ACC112 (cell line): ENCODE results near the gene NR1D2.

Experiments used
- H2AFZ ChIP-seq: fragments of 200-600 bp; sonication (generic); one replicate; pipeline ENCODE4 v1.6.0; 2017; ENCODE audit warnings: antibody characterized with exemption, low read length; ENCODE audit not compliant: unreplicated experiment
- H3K27ac ChIP-seq: fragments of 200-600 bp; sonication (generic); 2 replicates; pipeline ENCODE4 v1.5.1; 2014; ENCODE audit warnings: low read depth, mild to moderate bottlenecking, antibody characterized with exemption, low read length, moderate library complexity
- H3K27me3 ChIP-seq: fragments of 200-600 bp; sonication (generic); 2 replicates; pipeline ENCODE4 v1.6.1; 2014; ENCODE audit warnings: mild to moderate bottlenecking, antibody characterized with exemption, low read length, moderate library complexity, mixed read lengths; ENCODE audit not compliant: insufficient read depth
- H3K36me3 ChIP-seq: fragments of 200-600 bp; sonication (generic); 2 replicates; pipeline ENCODE4 v1.6.1; 2016; ENCODE audit warnings: mild to moderate bottlenecking, antibody characterized with exemption, low read length, moderate library complexity, mixed read lengths; ENCODE audit not compliant: insufficient read depth
- H3K4me1 ChIP-seq: fragments of 200-600 bp; sonication (generic); one replicate; pipeline ENCODE4 v1.6.1; 2016; ENCODE audit warnings: low read length, mixed read lengths; ENCODE audit not compliant: insufficient read depth, unreplicated experiment, control insufficient read depth
- H3K4me3 ChIP-seq: fragments of 200-600 bp; sonication (generic); 2 replicates; pipeline ENCODE4 v1.5.1; 2014; ENCODE audit warnings: mild to moderate bottlenecking, low read depth, low read length
- H3K79me2 ChIP-seq: fragments of 200-600 bp; sonication (generic); one replicate; pipeline ENCODE4 v1.6.0; 2016; ENCODE audit warnings: low read length; ENCODE audit not compliant: control insufficient read depth, unreplicated experiment, insufficient read depth

The NR1D2 gene

DNA sequence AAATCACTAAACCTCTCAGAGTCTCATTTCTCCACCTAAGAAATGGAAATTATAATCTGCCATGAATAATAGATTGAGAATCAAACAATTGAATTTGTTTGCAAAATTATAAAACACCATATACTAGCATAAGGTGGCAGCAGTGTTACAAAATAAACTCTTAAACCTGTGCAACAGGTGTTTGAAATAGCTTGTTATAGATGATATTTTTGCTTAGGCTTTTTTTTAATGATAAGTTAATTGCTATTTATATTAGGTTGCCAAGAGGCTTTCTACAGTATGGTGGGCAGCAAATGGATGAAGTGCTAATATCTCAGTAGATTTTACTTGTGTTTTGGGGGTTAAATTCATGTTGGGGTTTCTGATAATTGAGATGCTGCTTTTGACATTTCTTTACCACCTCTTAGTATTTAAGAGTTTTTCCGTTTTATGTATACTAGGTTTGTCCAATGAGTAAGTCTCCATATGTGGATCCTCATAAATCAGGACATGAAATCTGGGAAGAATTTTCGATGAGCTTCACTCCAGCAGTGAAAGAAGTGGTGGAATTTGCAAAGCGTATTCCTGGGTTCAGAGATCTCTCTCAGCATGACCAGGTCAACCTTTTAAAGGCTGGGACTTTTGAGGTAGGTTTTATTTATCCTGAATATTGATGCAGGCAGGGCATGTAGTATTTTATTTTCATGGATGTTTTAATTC lies 19.6 kb downstream of the NR1D2 start:
- Histone ChIP-seq H3K4me3 (no peak overlapping the region), H3K27ac (no peak overlapping the region), H3K79me2 (no peaks in the 10 kb centered on the region), H3K36me3 (peaks cover 16% of the 10 kb centered on the region; the same call in 1 of the 2 replicates), H2AFZ (no peak overlapping the region), H3K4me1 (peaks cover 36% of the 10 kb centered on the region), H3K27me3 (no peaks in the 10 kb centered on the region)

DNA sequence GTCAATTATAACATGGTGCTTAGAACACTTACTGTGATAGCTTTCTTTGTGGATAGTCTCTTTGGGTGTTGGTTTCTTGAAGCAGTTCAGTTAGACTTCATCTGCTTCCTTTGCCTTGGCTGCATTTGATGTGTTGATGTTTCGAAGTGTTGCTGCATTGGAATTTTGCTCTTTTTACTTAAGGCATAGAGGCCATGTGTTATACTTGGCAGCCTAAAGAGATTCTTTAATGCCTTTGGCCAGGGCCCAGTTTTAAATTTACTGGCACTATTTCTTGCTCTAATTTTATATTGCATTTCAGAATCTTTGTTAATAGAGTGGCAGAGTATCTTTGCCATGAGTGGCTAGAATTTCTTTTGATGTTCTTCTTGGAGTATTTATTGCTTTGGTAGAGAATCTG lies 21.2 kb downstream of the NR1D2 start:
- Histone ChIP-seq H3K79me2 (no peaks in the 10 kb centered on the region), H3K4me1 (peaks cover 33% of the 10 kb centered on the region), H3K36me3 (peaks cover 16% of the 10 kb centered on the region; the same call in 1 of the 2 replicates), H3K4me3 (no peak overlapping the region), H3K27ac (peak overlapping the region; percentile 1; the same call in 1 of the 2 replicates), H3K27me3 (no peaks in the 10 kb centered on the region), H2AFZ (no peak overlapping the region)

DNA sequence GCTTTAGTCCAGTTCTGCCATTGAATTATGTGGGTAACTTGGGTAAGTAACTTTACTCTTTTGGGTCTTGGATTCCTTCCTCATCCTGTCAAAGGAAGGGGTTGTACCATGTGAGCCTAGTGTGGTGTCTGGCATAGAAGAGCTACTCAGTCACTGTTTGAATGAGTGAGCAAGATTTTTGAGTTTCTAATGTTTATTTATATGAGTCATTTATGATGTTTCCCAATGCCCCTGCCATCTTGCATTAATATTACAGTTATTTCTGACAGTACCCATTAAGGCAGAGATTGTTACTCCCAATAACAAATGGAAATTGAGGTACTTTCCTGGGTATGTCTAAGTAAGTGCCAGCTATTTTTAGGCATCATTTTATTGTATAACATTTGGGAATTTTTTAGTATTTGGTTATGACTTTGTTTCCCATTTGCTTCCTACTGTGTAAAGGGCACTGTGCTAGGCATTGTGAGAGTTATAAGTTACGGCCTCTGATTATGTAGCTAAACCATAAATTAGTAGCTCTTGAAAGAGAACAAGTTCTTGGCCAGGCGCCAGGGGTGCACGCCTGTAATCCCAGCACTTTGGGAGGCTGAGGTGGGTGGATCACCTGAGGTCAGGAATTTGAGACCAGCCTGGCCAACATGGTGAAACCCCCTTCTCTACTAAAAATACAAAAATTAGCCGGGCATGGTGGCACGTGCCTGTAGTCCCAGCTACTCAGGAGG lies 23.5 kb downstream of the NR1D2 start:
- Histone ChIP-seq H3K79me2 (no peaks in the 10 kb centered on the region), H2AFZ (no peak overlapping the region), H3K27ac (peak overlapping the region; percentile 52), H3K27me3 (no peaks in the 10 kb centered on the region), H3K4me1 (peaks cover 28% of the 10 kb centered on the region), H3K36me3 (peaks cover 9% of the 10 kb centered on the region; the same call in 1 of the 2 replicates), H3K4me3 (no peak overlapping the region; the same call in 1 of the 2 replicates)

DNA sequence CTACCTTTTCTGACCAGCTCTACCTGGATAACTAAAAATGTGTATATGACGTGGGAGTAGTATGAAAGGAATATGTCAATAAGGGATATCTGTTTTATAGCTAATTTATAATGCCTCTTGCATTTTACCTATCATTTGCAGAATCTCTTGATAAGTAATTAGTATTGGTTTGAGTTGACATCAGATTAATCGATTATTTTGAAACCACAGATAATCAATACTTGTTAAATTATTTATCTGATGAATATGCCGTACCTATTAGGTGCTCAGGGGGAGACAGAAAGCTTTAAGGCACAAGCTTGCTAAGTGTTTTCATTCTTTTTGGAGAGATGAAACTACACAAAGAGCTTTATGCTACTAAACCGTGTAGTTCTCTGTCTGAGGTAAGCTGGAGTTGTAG lies 24.3 kb downstream of the NR1D2 start:
- Histone ChIP-seq H2AFZ (no peak overlapping the region), H3K4me3 (no peak overlapping the region), H3K79me2 (no peaks in the 10 kb centered on the region), H3K36me3 (peaks cover 9% of the 10 kb centered on the region; the same call in 1 of the 2 replicates), H3K27ac (no peak overlapping the region), H3K27me3 (no peaks in the 10 kb centered on the region), H3K4me1 (peaks cover 24% of the 10 kb centered on the region)

- H3K36me3 ChIP-seq, result peaks cover 14% of the 10 kb centered on the region
- no peaks in the 10 kb centered on the region for H3K27me3 ChIP-seq
These were observed 26.6 kb downstream of the NR1D2 start for GRCh38 chr3:23971684-23972083.

GRCh38 chr3:23976555-23976954 lies 31.5 kb downstream of the NR1D2 start:
- Histone ChIP-seq H3K36me3 (peaks cover 15% of the 10 kb centered on the region), H3K4me3 (no peak overlapping the region), H2AFZ (no peak overlapping the region), H3K27ac (no peak overlapping the region), H3K27me3 (no peaks in the 10 kb centered on the region), H3K4me1 (no peaks in the 10 kb centered on the region), H3K79me2 (no peaks in the 10 kb centered on the region)

More at GRCh38 chr3:23971684-23972083, 26.6 kb downstream of the NR1D2 start:
- Histone ChIP-seq H3K79me2 (no peaks in the 10 kb centered on the region), H2AFZ (no peak overlapping the region), H3K4me1 (peaks cover 13% of the 10 kb centered on the region), H3K4me3 (no peak overlapping the region), H3K27ac (no peak overlapping the region)

- Histone ChIP-seq H3K4me1 (no peaks in the 10 kb centered on the region), H3K36me3 (peaks cover 15% of the 10 kb centered on the region), H2AFZ (no peak overlapping the region), H3K27ac (no peak overlapping the region), H3K4me3 (no peak overlapping the region), H3K27me3 (no peaks in the 10 kb centered on the region), H3K79me2 (no peaks in the 10 kb centered on the region)
These were observed 34.5 kb downstream of the NR1D2 start for GRCh38 chr3:23979569-23979968.

GRCh38 chr3:23981136-23981535 lies 36.0 kb downstream of the NR1D2 start:
- Histone ChIP-seq H3K27me3 (no peaks in the 10 kb centered on the region), H3K27ac (no peak overlapping the region), H3K79me2 (no peaks in the 10 kb centered on the region), H2AFZ (no peak overlapping the region), H3K4me3 (no peak overlapping the region), H3K36me3 (peaks cover 10% of the 10 kb centered on the region), H3K4me1 (no peaks in the 10 kb centered on the region)

GRCh38 chr3:23981955-23982354 lies 36.9 kb downstream of the NR1D2 start:
- Histone ChIP-seq H3K27ac (no peak overlapping the region), H3K36me3 (peaks cover 7% of the 10 kb centered on the region)

DNA sequence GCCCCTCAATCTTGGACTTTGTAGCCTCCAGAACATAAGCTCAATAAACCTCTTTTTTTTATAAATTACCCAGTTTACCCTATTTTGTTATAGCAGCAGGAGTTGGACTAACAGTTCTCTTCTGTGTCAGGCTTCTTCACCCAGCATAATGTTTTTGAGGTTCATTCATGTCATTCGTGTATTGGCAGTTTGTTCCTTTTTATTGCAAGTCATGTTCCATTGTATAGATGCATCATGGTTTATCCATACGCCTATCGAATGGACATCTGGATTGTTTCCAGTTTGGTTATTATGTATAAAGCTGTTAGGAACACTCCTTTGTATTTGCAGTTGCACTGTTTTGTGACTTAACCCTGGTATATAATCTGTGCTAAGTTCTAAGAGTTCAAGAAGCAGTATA lies 39.8 kb downstream of the NR1D2 start:
- H3K4me1 ChIP-seq, result no peaks in the 10 kb centered on the region
- no peak overlapping the region for H2AFZ ChIP-seq
- no peaks in the 10 kb centered on the region for H3K27me3 ChIP-seq
- H3K79me2 ChIP-seq, result no peaks in the 10 kb centered on the region
- no peak overlapping the region for H3K4me3 ChIP-seq
- H3K27ac ChIP-seq, result no peak overlapping the region
- H3K36me3 ChIP-seq, result no peaks in the 10 kb centered on the region

More at GRCh38 chr3:23981955-23982354, 36.9 kb downstream of the NR1D2 start:
- H3K79me2 ChIP-seq, result no peaks in the 10 kb centered on the region
- no peak overlapping the region for H2AFZ ChIP-seq
- no peak overlapping the region for H3K4me3 ChIP-seq
- H3K4me1 ChIP-seq, result no peaks in the 10 kb centered on the region
- H3K27me3 ChIP-seq, result no peaks in the 10 kb centered on the region
